HG03064 (cell line): ENCODE results near the gene SEZ6L2.
"Not testable (repeated sequence)": the region's sequence is repeated elsewhere in the genome, so short reads cannot be mapped to it uniquely, and the experiment has no call there.

Experiments used
- ATAC-seq: cut with Tn5 transposase; IDR thresholded peaks from one replicate; pipeline ENCODE4 v1.9.1; 2021; ENCODE audit warnings: low read depth; ENCODE audit not compliant: unreplicated experiment

Gene SEZ6L2

DNA sequence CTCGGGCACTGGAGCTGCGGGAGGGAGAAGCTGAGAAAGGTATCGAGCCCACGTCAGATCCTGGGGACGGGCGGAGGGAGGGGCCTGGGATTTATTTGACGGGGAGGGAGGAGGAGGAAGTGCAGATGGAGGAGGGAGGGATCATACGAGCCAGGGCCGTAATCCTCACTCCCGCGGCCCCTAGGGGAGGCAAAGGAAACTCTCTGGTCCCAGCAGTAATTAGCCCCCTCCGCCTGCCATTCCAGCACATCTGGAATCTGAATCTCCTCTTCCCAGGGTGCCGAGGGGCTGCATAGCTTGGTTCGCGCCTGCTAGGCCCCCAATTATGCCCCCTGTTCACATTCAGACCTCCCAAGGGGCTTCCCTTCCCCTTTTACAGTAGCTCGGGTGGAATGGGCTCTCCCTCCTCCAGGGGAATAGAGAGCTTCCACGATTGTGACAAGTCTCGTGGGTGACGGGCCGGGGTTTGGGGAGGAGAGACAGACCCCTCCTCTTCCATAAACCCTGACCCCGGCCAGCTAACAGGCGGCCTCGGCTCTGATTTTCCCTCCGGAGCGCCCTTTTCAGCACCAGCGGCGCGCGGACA is at the start of gene SEZ6L2:
TSS of gene SEZ6L2 (minus strand) at position 35 of the 586 bp plus-strand sequence. CDS start 531 bp downstream, outside the sequence.
- no peak for ATAC-seq

DNA sequence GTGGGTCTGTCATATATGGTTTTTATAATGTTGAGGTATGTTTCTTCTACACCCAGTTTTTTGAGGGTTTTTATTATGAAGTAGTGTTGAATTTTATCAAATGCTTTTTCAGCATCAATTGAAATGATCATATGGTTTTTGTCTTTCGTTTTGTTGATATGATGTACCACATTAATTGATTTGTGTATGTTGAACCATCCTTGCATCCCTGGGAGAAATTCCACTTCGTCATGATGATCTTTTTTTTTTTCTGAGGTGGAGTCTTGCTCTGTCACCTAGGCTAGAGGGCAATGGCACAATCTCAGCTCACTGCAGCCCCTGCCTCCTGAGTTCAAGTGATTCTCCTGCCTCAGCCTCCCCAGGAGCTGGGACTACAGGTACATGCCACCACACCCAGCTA is 48.5 kb upstream of the SEZ6L2 start:
- no peak for ATAC-seq

DNA sequence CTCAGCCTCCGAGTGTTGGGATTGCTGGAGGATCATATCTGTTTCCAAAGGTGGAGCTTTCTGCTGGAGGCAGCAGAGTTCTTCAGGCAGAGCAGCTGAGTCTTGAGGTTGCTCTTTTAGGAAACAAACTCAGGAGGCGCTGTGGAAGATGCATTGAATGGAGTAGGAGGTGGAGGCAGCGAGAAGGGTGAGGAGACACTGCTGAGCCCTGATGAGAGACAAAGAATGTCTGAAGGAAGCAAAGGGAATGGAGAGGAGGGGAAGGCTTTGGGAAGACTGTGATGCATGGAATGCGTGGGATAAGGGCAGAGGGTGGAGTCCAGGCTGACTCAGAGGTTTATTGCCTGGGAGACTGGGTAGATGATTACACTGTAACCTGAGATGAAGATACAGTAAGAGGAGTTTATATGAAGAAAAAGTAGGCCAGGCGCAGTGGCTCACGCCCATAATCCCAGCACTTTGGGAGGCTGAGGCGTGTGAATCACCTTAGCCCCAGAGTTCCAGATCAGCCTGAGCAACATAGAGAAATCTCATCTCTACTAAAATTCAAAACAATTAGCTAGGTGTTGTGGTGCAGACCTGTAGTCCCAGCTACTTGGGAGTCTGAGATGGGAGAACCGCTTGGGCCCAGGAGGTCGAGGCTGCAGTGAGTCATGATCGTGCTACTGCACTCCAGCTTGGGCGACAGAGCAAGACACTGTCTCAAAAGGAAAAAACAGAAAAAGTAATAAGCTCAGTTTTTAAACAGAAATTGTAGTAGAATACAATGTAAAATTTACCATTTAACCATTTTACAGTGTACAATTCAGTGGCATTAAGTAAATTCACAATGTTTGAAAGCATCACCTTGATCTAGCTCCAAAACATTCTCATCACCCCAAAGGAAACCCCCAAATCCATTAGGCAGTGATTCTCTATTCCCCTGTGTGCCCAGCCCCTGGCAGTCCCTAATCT is 44.8 kb upstream of the SEZ6L2 start:
- no peak for ATAC-seq

GRCh38 chr16:29940656-29941055 is 41.3 kb upstream of the SEZ6L2 start:
- no peak for ATAC-seq

DNA sequence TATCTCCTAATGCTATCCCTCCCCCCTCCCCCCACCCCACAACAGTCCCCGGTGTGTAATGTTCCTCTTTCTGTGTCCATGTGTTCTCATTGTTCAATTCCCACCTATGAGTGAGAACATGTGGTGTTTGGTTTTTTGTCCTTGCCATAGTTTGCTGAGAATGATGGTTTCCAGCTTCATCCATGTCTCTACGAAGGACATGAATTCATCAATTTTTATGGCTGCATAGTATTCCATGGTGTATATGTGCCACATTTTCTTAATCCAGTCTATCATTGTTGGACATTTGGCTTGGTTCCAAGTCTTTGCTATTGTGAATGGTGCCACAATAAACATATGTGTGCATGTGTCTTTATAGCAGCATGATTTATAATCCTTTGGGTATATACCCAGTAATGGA is 32.4 kb upstream of the SEZ6L2 start:
- not testable (repeated sequence) for ATAC-seq

GRCh38 chr16:29927070-29927905 is 27.9 kb upstream of the SEZ6L2 start:
- ATAC-seq: no peak

DNA sequence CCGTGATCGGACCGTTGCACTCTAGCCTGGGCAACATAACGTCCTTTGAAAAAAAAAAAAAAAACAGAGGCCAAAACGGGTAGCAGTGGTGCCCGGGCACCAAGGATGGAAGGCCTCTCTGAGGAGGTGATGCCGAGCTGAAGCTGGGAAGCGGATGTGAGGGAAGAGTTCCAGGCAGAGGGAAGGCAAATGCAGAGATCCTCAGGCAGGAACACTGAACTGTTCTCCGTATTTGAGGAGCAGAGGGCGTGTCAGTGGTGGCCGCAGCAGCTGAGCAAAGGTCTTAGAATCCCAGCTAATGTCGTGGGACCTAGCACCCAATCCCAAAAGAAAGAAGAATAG is 27.3 kb upstream of the SEZ6L2 start:
- no peak for ATAC-seq

- ATAC-seq: peak; percentile 70
These were observed 26.7 kb upstream of the SEZ6L2 start, which contains the start of gene KCTD13 for GRCh38 chr16:29925781-29926710. KCTD13 (minus strand) TSS chr16:29926226; CDS start chr16:29926033, 193 bp downstream.

GRCh38 chr16:29925105-29925756 is 25.9 kb upstream of the SEZ6L2 start:
- no peak for ATAC-seq

DNA sequence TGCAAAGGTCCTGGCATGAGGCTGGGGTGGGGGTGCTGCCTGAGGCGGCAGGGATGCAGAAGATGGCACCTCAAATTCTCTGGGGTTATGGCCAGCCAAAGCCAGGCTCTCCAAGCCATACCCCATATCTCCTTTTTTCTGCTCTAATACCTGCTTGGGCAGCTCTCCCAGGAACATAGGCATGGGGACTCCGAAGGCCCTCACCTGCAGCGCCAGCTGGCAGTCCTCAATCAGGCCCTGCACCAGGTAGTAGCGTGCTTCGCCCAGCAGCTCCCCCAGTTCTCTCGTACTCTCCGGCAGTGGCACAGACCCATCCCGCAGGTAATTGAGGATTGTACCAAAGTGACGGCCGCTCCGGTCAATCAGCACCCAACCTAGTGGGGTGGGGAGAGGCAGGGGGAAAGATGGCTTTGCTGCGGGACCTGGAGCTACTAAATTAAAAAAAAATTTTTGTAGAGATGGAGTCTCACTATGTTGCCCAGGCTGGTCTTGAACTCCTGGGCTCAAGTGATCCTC is 23.7 kb upstream of the SEZ6L2 start:
- no peak for ATAC-seq

DNA sequence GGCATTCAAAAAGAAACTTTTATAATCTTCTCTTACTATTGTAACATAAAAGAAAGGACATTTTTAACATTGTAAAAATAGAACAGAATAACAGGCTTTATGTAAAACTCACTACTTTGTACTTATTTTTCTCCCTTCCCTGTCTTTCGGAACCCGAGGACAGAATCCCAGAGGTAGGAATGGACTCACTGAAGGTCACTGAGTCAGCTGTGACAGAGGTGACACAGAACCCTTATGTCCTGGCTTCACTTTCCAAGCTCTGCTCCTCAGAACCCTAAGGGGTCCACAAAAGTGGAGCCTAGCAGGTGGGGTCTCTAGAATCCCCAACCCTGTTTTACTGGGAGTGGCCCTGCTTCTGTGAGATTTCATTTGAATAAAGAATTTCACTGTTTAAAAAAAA is 23.0 kb upstream of the SEZ6L2 start:
- ATAC-seq: no peak

DNA sequence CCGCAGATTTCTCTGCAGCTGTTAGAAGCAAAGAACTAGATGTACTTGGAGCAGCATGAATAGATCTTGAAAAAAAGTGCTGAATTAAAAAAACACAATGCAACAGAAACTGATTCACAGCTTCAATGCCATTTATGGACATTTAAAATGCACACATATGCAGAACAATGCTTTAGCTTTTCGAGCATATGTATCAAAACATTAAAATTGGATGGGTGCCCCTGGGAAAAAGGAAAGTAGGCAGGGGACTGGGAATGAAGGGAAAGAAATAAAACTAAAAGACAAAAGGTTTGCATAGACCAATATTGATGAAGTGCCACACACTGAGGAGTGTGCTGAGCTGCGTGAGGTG is 21.7 kb upstream of the SEZ6L2 start:
- ATAC-seq: no peak

DNA sequence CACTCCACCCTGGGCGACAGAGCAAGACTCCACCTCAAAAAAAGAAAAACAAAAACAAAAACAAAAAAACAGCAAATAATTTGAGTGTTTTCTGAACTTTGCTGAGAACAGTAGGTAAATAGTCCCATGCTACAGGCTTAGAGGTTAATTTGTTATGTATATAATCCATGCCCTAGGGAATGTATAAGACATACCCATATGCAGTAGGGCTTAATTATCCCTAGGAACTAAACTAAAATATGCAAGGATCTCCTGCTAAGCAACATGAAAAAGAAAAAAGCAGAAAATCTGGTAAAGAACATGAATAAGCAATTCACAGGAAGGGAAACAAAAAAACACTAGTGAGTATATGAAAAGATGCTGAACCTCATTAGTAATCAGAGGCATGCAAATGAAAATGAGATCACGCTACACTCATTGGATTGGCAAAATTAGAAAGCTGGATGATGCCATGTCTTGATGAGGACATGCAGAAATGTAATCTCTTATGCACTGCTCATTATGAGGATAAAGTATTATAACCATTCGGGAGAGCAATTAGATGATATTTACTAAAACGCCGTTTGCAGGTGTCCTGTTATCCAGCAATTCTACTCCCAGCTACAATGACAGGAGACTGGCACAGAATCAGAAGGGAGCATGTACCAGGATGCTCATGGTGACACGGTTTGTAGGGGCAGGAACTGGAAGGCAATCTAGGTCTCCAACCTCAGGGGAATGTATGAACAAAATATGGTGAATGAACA is 21.1 kb upstream of the SEZ6L2 start:
- ATAC-seq: no peak

GRCh38 chr16:29916979-29917378 is 17.6 kb upstream of the SEZ6L2 start:
- ATAC-seq: no peak

GRCh38 chr16:29915590-29916247 is 16.4 kb upstream of the SEZ6L2 start:
- ATAC-seq: no peak

- no peak for ATAC-seq
These were observed 14.2 kb upstream of the SEZ6L2 start for GRCh38 chr16:29913514-29913913.

DNA sequence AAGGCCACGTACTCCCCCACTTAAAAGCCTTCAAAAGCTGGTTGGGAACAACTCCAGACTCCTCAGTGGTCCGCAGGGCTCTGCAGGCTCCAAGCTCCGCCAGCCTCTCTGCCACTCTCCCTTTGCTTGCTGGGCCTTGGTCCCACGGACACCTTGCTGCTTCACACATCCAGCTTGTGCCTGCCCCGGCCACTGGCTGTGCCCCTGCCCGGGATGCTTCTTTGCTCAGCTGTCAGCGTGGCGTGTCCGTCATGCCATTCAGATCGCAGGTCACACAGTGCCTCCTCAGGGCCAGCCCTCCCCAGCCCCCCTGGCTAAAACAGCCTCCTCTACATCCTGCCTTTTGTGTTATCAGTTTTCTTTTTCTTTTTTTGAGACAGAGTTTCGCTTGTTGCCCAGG is 12.7 kb upstream of the SEZ6L2 start:
- ATAC-seq: no peak

DNA sequence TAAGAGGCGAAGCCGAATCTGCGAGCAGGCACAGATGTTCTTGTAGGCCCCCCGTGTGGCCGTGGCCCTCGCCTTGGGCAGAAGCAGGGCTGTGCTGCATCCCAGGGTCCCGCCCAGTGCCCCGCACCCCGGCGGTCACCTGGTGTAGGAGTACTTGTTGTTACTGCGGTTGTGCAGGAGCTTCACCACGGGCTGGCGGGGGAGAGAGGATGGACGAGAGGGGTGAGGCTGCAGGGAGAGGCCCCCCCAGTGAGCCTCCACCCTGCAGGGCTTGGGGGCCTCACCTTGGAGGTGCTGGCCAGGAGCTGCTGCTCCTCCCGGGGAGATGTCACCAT is 12.3 kb upstream of the SEZ6L2 start:
- ATAC-seq: no peak
